Measurements from ENCODE around the gene CACFD1.
A peak's percentile ranks its signal among the peaks of the same experiment; 100 is the strongest.

The CACFD1 gene

GRCh38 chr9:133459476-133460404, at the start of gene CACFD1:
TSS of gene CACFD1 (plus strand) at chr9:133459978. CDS start at chr9:133460067, 89 bp downstream.
- peak; percentile 99 for DNase-seq

- no peak for DNase-seq
Measured at GRCh38 chr9:133415170-133415569, 44.6 kb upstream of the CACFD1 start.

GRCh38 chr9:133417541-133418461, 42.0 kb upstream of the CACFD1 start, which contains the start of gene REXO4:
TSS of gene REXO4 (minus strand) at chr9:133418010. CDS start at chr9:133417844, 166 bp downstream.
- peak; percentile 96 for DNase-seq

GRCh38 chr9:133419005-133419404, 40.8 kb upstream of the CACFD1 start:
- DNase-seq: no peak

- DNase-seq: no peak
Measured at GRCh38 chr9:133420392-133420827, 39.4 kb upstream of the CACFD1 start.

- DNase-seq: no peak
Measured at GRCh38 chr9:133421615-133422542, 37.9 kb upstream of the CACFD1 start, which contains the start of gene ADAMTS13. TSS of gene ADAMTS13 (plus strand) at chr9:133422367. CDS start at chr9:133422444, 77 bp downstream.

- no peak for DNase-seq
Measured at GRCh38 chr9:133423216-133423615, 36.6 kb upstream of the CACFD1 start.

DNA sequence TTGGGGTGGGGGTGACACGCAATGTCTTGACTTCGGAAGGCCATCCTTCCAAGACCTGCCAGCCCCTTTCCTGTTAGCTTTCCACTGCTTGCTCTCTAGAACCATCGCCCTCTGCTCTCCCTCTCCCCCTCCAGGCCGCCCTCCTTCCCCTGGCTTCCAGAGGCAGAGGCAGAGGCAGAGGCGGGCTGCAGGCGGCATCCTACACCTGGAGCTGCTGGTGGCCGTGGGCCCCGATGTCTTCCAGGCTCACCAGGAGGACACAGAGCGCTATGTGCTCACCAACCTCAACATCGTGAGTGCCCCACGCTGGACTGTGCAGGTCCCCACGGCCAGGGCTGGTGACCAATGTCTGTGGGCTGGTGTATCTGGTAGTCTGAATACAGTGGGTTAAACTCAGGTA, 35.6 kb upstream of the CACFD1 start:
- no peak for DNase-seq

DNA sequence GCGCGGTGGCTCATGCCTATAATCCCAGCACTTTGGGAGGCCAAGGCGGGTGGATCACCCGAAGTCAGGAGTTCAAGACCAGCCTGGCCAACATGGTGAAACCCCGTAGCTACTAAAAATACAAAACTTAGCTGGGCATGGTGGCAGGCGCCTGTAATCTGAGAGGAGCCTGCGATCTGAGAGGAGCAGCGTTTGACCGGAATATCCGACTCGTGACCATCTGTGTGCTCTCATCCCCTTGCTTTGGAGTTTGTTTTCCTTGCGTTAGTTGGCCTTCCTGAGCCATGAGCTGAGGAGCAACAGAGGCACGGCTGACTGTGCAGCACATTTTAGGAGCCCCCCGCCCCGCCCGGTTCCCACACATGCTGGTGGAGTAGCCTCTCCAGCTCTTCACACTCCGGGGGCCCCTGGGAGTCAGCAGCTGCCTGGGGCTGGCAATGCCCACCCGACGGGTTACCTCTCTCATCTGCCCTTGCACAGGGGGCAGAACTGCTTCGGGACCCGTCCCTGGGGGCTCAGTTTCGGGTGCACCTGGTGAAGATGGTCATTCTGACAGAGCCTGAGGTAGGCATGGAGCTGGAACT, 34.6 kb upstream of the CACFD1 start:
- no peak for DNase-seq

DNA sequence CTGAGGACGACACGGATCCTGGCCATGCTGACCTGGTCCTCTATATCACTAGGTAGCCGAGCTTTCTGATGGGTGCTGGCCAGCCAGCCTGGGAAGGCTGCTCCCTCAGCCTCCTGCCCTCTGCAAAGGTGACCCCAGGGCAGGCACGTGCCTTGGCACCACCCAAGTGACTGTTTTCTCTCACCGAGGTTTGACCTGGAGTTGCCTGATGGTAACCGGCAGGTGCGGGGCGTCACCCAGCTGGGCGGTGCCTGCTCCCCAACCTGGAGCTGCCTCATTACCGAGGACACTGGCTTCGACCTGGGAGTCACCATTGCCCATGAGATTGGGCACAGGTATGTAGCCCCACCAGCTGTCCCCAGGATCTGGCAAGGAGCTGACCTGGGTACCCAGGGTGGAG, 33.8 kb upstream of the CACFD1 start:
- DNase-seq: no peak

GRCh38 chr9:133427658-133428348, 32.0 kb upstream of the CACFD1 start:
- no peak for DNase-seq

DNA sequence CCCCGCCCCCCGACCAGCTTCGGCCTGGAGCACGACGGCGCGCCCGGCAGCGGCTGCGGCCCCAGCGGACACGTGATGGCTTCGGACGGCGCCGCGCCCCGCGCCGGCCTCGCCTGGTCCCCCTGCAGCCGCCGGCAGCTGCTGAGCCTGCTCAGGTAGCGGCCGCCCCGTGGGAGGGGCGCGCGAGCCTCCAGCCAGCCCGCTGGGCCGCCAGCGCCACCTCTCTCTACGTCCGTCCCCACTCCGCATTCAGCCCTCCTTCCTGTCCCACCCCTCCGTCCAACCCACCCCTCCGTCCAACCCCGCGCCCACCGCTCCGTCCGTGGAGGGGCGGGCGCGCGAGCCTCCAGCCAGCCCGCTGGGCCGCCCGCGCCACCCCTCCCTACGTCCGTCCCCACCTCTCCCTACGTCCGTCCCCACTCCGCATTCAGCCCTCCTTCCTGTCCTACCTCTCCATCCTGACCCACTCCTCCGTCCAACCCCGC, 31.1 kb upstream of the CACFD1 start:
- no peak for DNase-seq

- DNase-seq: no peak
Measured at GRCh38 chr9:133429214-133429613, 30.6 kb upstream of the CACFD1 start.

- peak; percentile 37 for DNase-seq
Measured at GRCh38 chr9:133429641-133430161, 30.1 kb upstream of the CACFD1 start.

GRCh38 chr9:133430244-133430643, 29.5 kb upstream of the CACFD1 start:
- no peak for DNase-seq

- DNase-seq: no peak
Measured at GRCh38 chr9:133433351-133433843, 26.4 kb upstream of the CACFD1 start.

DNA sequence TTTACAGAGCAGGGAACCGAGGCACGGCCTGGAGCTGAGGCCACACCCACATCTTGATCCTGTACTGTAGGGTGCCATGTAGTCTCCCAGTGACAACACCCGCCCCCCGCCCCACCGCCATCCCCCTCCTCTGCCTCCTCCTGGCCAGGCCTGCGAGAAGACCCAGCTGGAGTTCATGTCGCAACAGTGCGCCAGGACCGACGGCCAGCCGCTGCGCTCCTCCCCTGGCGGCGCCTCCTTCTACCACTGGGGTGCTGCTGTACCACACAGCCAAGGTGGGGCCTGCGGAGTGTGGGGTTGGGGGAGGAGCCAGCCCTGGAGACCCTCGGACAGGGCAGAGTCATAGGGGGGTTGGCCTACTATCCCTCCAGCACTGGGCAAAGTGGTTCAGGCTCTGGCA, 23.1 kb upstream of the CACFD1 start:
- DNase-seq: no peak

GRCh38 chr9:133437753-133438531, 21.8 kb upstream of the CACFD1 start:
- no peak for DNase-seq

DNA sequence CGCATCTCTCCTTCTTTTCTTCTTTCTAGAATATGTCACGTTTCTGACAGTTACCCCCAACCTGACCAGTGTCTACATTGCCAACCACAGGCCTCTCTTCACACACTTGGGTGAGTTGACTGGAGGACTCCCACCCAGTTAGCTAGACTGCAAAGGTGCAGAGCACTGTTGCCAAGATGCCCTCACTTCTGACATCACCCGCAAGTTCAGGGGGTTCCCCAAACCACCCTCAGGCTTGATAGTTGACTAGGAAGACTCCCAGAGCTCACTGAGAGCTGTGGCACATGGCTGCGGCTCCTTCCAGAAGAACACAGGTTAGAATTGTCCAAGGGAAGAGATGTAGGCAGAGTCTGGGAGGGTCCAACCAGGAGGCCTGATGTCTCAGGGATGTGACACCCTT, 20.4 kb upstream of the CACFD1 start:
- no peak for DNase-seq

- no peak for DNase-seq
Measured at GRCh38 chr9:133440874-133441273, 18.9 kb upstream of the CACFD1 start.
